Neutrophil (primary cell): Measurements from ENCODE around the gene DNTTIP2.
"Not testable (repeated sequence)": the region's sequence is repeated elsewhere in the genome, so short reads cannot be mapped to it uniquely, and the experiment has no call there.

Experiments
- H3K27ac ChIP-seq: fragments of 200-600 bp; sonication (generic); 2 replicates; pipeline ENCODE4 v1.5.1; 2016; ENCODE audit warnings: mild to moderate bottlenecking, moderate library complexity
- H3K27me3 ChIP-seq: fragments of 200-600 bp; sonication (generic); 2 replicates; pipeline ENCODE4 v1.6.0; 2016; ENCODE audit warnings: mild to moderate bottlenecking
- H3K36me3 ChIP-seq: fragments of 200-600 bp; sonication (generic); 2 replicates; pipeline ENCODE4 v1.5.1; 2017
- H3K4me1 ChIP-seq, 2 experiments: fragments of 200-600 bp in 1 of 2; sonication (generic) in 1 of 2; 1 replicate in 1 of 2; 2 replicates in 1 of 2; pipeline versions ENCODE4 v1.5.1 to v1.6.1; 2013 to 2016; ENCODE audit warnings: low read depth in 1 of 2, low read length in 1 of 2, mild to moderate bottlenecking in 1 of 2, moderate library complexity in 1 of 2; ENCODE audit not compliant: control insufficient read depth in 1 of 2, insufficient read depth in 1 of 2
- H3K4me3 ChIP-seq, 2 experiments: fragments of 200-600 bp in 1 of 2; sonication (generic) in 1 of 2; 1 replicate in 1 of 2; 2 replicates in 1 of 2; pipeline ENCODE4 v1.5.1; 2013 to 2016; ENCODE audit warnings: low read depth in 1 of 2, low read length in 1 of 2, mild to moderate bottlenecking in 1 of 2, moderate library complexity in 1 of 2
- H3K9me3 ChIP-seq: fragments of 200-600 bp; sonication (generic); 2 replicates; pipeline ENCODE4 v1.5.1; 2016
- TF ChIP-seq, protein P1 (sequence below): fragments of 200-600 bp; sonication (generic); IDR thresholded peaks from 2 replicates; pipeline ENCODE4 v1.5.1; 2016; ENCODE audit warnings: antibody characterized with exemption

The DNTTIP2 gene

GRCh38 chr1:93839307-93839706 is 39.7 kb downstream of the DNTTIP2 start:
- Histone ChIP-seq H3K27ac (no peak overlapping the region), H3K36me3 (no peaks in the 10 kb centered on the region), H3K4me3 (no peak overlapping the region), H3K27me3 (peaks cover 6% of the 10 kb centered on the region), H3K9me3 (no peaks in the 10 kb centered on the region), H3K4me1 (no peaks in the 10 kb centered on the region)
- TF ChIP-seq, protein P1, sequence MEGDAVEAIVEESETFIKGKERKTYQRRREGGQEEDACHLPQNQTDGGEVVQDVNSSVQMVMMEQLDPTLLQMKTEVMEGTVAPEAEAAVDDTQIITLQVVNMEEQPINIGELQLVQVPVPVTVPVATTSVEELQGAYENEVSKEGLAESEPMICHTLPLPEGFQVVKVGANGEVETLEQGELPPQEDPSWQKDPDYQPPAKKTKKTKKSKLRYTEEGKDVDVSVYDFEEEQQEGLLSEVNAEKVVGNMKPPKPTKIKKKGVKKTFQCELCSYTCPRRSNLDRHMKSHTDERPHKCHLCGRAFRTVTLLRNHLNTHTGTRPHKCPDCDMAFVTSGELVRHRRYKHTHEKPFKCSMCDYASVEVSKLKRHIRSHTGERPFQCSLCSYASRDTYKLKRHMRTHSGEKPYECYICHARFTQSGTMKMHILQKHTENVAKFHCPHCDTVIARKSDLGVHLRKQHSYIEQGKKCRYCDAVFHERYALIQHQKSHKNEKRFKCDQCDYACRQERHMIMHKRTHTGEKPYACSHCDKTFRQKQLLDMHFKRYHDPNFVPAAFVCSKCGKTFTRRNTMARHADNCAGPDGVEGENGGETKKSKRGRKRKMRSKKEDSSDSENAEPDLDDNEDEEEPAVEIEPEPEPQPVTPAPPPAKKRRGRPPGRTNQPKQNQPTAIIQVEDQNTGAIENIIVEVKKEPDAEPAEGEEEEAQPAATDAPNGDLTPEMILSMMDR: no peak

- TF ChIP-seq, protein P1: no peak
- H3K9me3 ChIP-seq: peaks cover 7% of the 10 kb centered on the region
- H3K27ac ChIP-seq: no peak overlapping the region
- no peak overlapping the region for H3K4me3 ChIP-seq
- no peaks in the 10 kb centered on the region for H3K36me3 ChIP-seq
- H3K4me1 ChIP-seq: no peaks in the 10 kb centered on the region
- H3K27me3 ChIP-seq: peaks cover 6% of the 10 kb centered on the region
These were observed 41.0 kb downstream of the DNTTIP2 start for GRCh38 chr1:93837961-93838360.

DNA sequence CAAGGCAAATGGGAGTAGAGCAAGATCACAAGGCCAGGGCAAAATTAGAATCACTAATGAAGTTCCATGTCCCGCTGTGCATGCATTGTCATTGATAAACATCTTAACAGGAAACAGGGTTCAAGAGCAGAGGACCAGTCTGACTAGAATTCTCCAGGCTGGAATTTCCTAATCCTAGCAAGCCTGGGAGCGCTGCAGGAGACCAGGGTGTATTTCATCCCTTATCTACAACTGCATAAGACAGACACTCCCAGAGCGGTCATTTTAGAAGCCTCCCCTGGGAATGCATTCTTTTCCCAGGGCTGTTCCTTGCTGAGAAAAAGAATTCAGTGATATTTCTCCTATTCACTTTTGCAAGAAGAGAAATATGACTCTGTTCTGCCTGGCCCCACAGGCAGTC is 45.7 kb downstream of the DNTTIP2 start:
- not testable (repeated sequence) for H3K27me3 ChIP-seq, H3K9me3 ChIP-seq, H3K4me1 ChIP-seq, H3K27ac ChIP-seq, H3K36me3 ChIP-seq, H3K4me3 ChIP-seq

DNA sequence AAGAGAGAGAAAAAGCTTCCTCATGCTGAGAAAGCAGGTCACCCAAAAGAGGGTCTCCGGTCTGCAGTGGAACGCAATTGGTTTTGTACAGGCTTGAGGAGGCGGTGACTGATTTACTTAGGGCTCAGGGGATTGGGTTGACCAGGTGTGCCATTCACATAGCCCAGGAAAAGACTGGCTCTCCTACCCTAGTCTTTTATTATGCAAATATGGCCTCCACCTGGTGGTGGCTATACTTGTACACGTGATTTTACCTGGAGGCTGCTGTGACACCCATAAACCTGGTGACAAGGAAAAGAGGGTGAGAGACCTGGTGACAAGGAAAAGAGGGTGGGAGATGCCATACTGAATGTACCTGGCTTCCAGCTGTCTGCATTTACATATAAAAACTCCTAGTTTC is 49.9 kb downstream of the DNTTIP2 start:
- Histone ChIP-seq H3K4me1 (no peaks in the 10 kb centered on the region), H3K27ac (no peak overlapping the region), H3K27me3 (peaks cover 3% of the 10 kb centered on the region), H3K36me3 (no peaks in the 10 kb centered on the region), H3K9me3 (peaks cover 9% of the 10 kb centered on the region), H3K4me3 (no peak overlapping the region)
- TF ChIP-seq, protein P1: no peak

GRCh38 chr1:93828367-93828755 is 50.6 kb downstream of the DNTTIP2 start:
- H3K27me3 ChIP-seq: peaks cover 3% of the 10 kb centered on the region
- TF ChIP-seq, protein P1: no peak
- H3K36me3 ChIP-seq: no peaks in the 10 kb centered on the region
- no peak overlapping the region for H3K4me3 ChIP-seq
- no peak overlapping the region for H3K27ac ChIP-seq
- H3K9me3 ChIP-seq: peaks cover 6% of the 10 kb centered on the region
- no peaks in the 10 kb centered on the region for H3K4me1 ChIP-seq

- Histone ChIP-seq H3K9me3 (peaks cover under 1% of the 10 kb centered on the region), H3K4me3 (no peak overlapping the region), H3K27me3 (peaks cover 3% of the 10 kb centered on the region), H3K27ac (no peak overlapping the region), H3K4me1 (no peaks in the 10 kb centered on the region), H3K36me3 (no peaks in the 10 kb centered on the region)
- TF ChIP-seq, protein P1: no peak
These were observed 51.2 kb downstream of the DNTTIP2 start for GRCh38 chr1:93827633-93828366.
